ENCODE data around the gene SOX1. TPM values are rescaled to one million over a fixed set of nuclear protein-coding genes. Genes with fewer than 3 reads are reported as not detected.

Gene SOX1
- total RNA-seq, 5 donors from 2014 or later (not counting 1 experiment from before 2014, with no cell fraction given), result not detected

DNA sequence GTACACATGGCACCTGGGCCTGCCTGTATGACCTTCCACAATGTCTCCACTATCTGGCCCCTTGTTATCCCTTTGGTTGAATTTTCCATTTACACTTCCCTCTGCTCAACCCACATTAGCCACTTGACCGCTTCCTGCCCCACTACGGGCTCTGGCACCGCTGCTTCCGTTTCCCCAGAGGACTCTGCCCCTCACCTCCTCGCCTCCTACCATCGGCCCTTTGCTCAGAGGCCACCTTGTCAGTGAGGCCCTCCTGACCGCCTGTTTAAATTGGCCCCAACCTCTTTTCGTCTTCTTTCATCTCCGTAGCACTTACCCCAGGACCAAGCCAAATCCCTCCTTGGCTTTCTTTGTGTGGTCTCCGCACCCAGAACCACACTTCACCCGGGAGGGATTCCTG, 47.4 kb downstream of the SOX1 start:
- Histone ChIP-seq H3K27ac (ENCODE audit: low read length) (no peak overlapping the region), H3K4me1 (ENCODE audit: control insufficient read depth in 1 of 2, extremely low read depth in 1 of 2, insufficient read depth in 2 of 2, low read length in 2 of 2) (no peaks in the 10 kb centered on the region), H3K36me3 (ENCODE audit: control insufficient read depth in 2 of 2, extremely low read depth in 1 of 2, insufficient read depth in 1 of 2, low read length in 1 of 2) (no peaks in the 10 kb centered on the region), H3K27me3 (replicated peaks in 1 of 2; ENCODE audit: control insufficient read depth in 2 of 2, extremely low read depth in 1 of 2, insufficient read depth in 2 of 2, low read length in 1 of 2) (peaks cover 6 to 36% of the 10 kb centered on the region in 2 experiments), H3K4me3 (ENCODE audit: control insufficient read depth in 1 of 2, extremely low read depth in 1 of 2, low read length in 1 of 2) (no peak overlapping the region), H3K9me3 (no peaks in the 10 kb centered on the region)
- Mint-ChIP-seq H3K9me3 (no peaks in the 10 kb centered on the region), H3K36me3 (no peaks in the 10 kb centered on the region), H3K27me3 (peaks cover 41 to 47% of the 10 kb centered on the region in 2 donors), H3K27ac (no peak overlapping the region), H3K4me1 (peaks cover 0 to 5% (median 0%) of the 10 kb centered on the region in 3 donors), H3K4me3 (no peak overlapping the region)
- DNase-seq (no peak), ATAC-seq (replicated peaks in 1 of 4) (no peak)
- ChIA-PET POLR2A (interaction anchor here in 1 of 2 donors (0.7 kb wide), 1 partner anchor 18 kb away, joined by 3 read pairs; no protein-coding TSS in a partner anchor), CTCF (no interaction called here)
- WGBS (ENCODE audit: insufficient coverage), result 64% methylated on average over 9 of the region's 11 CpGs

DNA sequence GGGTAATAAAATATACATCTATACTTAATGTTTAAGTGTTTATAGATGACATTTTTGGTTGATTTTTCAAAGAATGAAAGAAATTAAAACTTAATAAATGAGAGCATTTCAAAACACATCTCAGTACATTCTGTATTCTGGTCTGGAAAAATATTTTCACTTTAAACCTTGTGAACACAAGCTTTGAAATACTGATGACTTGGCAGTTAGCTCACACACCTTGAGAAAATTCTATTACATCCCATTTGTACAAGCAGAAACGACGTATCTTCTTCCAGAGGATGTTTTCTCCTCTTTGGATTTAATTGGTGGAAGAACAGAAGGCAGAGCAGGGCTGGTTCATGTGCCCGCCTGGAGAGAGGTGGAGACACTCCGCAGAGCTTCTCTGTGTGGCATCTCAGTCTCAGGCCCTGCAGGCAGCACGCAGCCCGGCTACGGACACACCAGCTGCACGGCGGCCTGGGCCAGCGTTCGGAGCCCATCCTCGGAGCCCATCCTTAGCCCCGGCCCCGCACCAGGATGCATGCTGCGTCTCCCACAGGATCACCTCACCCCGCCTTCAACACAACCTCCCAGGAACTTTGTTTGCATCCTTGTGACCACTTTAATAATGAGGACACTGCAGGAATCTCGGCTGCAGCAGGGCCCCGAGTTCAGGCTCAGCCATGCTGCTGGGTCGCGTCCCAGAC, 48.6 kb downstream of the SOX1 start:
- ATAC-seq (replicated peaks in 1 of 4) (no peak), DNase-seq (no peak)
- Mint-ChIP-seq H3K9me3 (no peaks in the 10 kb centered on the region), H3K27me3 (peaks cover 37 to 40% of the 10 kb centered on the region in 2 donors), H3K27ac (no peak overlapping the region), H3K4me1 (peaks cover 0 to 5% (median 0%) of the 10 kb centered on the region in 3 donors), H3K4me3 (no peak overlapping the region), H3K36me3 (no peaks in the 10 kb centered on the region)
- 81% methylated on average over 17 of the region's 20 CpGs for WGBS (ENCODE audit: insufficient coverage)
- Histone ChIP-seq H3K9me3 (no peaks in the 10 kb centered on the region), H3K36me3 (ENCODE audit: control insufficient read depth in 2 of 2, extremely low read depth in 1 of 2, insufficient read depth in 1 of 2, low read length in 1 of 2) (no peaks in the 10 kb centered on the region), H3K4me1 (ENCODE audit: control insufficient read depth in 1 of 2, extremely low read depth in 1 of 2, insufficient read depth in 2 of 2, low read length in 2 of 2) (no peaks in the 10 kb centered on the region), H3K4me3 (ENCODE audit: control insufficient read depth in 1 of 2, extremely low read depth in 1 of 2, low read length in 1 of 2) (no peak overlapping the region), H3K27me3 (replicated peaks in 1 of 2; ENCODE audit: control insufficient read depth in 2 of 2, extremely low read depth in 1 of 2, insufficient read depth in 2 of 2, low read length in 1 of 2) (peaks cover 3 to 40% of the 10 kb centered on the region in 2 experiments), H3K27ac (ENCODE audit: low read length) (no peak overlapping the region)
- POLR2A ChIA-PET, result no interaction called here
- CTCF ChIA-PET, result no interaction called here

DNA sequence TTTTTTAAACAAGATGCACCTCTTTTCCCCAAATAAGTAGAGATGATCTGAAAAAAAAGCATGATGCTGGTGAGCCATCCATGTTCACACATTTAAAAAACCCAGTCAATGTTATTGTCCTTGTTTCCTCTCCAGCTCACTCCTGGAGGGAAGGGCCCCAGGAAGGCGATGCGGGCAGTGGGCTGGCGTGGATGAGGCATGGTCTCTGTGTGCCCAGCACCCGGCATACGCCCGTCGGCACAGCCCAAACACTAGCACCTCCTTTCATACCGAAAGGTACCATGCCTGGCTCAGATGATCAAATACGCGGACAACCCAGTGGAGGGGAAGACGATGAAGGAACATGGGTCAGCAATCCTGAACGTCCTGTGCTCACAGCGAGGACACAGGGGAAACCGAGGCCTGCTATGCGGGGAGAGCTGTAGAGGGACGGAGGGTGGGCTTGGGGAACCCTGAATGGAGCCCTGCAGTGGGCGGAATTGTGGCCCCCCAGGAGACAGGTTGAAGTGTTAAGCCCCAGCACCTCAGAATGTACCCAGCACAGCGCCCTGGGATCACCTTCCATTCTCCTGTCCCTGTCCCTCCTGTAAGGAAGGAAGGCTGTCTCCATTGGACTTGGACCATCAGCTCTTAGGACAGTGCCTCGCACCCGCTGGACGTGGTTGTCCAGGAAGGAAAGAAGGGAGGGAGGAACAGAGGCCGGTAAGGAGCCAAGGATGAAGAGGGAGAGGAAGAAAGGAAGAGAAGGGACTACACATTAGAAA, 49.4 kb downstream of the SOX1 start:
- Mint-ChIP-seq H3K36me3 (no peaks in the 10 kb centered on the region), H3K4me1 (peaks cover 0 to 5% (median 0%) of the 10 kb centered on the region in 3 donors), H3K27me3 (peaks cover 33 to 34% of the 10 kb centered on the region in 2 donors), H3K27ac (no peak overlapping the region), H3K4me3 (no peak overlapping the region), H3K9me3 (no peaks in the 10 kb centered on the region)
- 81% methylated on average over 12 of the region's 22 CpGs for WGBS (ENCODE audit: insufficient coverage)
- Histone ChIP-seq H3K4me1 (ENCODE audit: control insufficient read depth in 1 of 2, extremely low read depth in 1 of 2, insufficient read depth in 2 of 2, low read length in 2 of 2) (no peaks in the 10 kb centered on the region), H3K27ac (ENCODE audit: low read length) (no peak overlapping the region), H3K4me3 (ENCODE audit: control insufficient read depth in 1 of 2, extremely low read depth in 1 of 2, low read length in 1 of 2) (no peak overlapping the region), H3K27me3 (replicated peaks in 1 of 2; ENCODE audit: control insufficient read depth in 2 of 2, extremely low read depth in 1 of 2, insufficient read depth in 2 of 2, low read length in 1 of 2) (peaks cover 3 to 40% of the 10 kb centered on the region in 2 experiments), H3K9me3 (no peaks in the 10 kb centered on the region), H3K36me3 (ENCODE audit: control insufficient read depth in 2 of 2, extremely low read depth in 1 of 2, insufficient read depth in 1 of 2, low read length in 1 of 2) (no peaks in the 10 kb centered on the region)
- CTCF ChIA-PET, result no interaction called here
- DNase-seq, result no peak
- POLR2A ChIA-PET, result no interaction called here
- no peak for ATAC-seq (replicated peaks in 1 of 4)

DNA sequence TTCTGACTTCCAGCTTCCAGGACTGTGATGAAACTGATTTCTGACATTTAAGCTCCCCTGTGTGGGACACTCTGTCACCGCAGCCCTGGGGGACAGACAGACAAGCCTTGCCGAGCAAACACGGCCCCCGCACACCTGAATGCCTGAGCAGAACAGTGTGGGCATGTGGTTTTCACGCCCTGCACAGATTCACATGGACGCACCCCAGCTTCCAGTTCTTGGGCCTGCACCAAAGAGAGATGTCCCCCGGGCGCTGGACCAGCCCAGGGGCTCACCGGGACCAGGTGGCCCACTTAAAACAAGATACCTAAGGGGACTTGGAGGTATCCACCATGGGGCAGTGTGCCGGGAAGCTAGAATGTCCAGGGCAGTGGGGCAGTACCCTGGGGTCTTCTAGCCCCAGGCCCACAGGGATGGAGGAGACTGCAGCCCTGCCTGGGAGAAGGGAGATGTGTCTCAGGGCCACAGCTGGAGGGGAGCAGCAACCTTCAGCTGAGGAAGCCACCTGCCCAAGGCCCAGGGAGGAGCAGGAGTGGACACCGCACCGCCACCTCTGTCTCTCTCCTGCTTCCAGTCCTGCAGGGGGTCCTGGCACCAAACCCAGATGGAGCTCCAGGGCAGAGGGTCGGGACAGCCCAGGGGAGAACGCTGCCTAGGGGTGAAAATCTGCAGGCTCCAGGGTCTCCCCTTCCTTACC, 50.5 kb downstream of the SOX1 start:
- Histone ChIP-seq H3K36me3 (ENCODE audit: control insufficient read depth in 2 of 2, extremely low read depth in 1 of 2, insufficient read depth in 1 of 2, low read length in 1 of 2) (no peaks in the 10 kb centered on the region), H3K4me1 (ENCODE audit: control insufficient read depth in 1 of 2, extremely low read depth in 1 of 2, insufficient read depth in 2 of 2, low read length in 2 of 2) (no peaks in the 10 kb centered on the region), H3K9me3 (no peaks in the 10 kb centered on the region), H3K27me3 (replicated peaks in 1 of 2; ENCODE audit: control insufficient read depth in 2 of 2, extremely low read depth in 1 of 2, insufficient read depth in 2 of 2, low read length in 1 of 2) (peaks cover 3 to 40% of the 10 kb centered on the region in 2 experiments), H3K4me3 (ENCODE audit: control insufficient read depth in 1 of 2, extremely low read depth in 1 of 2, low read length in 1 of 2) (no peak overlapping the region), H3K27ac (ENCODE audit: low read length) (no peak overlapping the region)
- Mint-ChIP-seq H3K9me3 (no peaks in the 10 kb centered on the region), H3K27me3 (peaks cover 24 to 25% of the 10 kb centered on the region in 2 donors), H3K4me1 (peaks cover 0 to 5% (median 0%) of the 10 kb centered on the region in 3 donors), H3K36me3 (no peaks in the 10 kb centered on the region), H3K4me3 (no peak overlapping the region), H3K27ac (no peak overlapping the region)
- WGBS (ENCODE audit: insufficient coverage), result 79% methylated on average over 12 of the region's 14 CpGs
- DNase-seq, result no peak
- no peak for ATAC-seq (replicated peaks in 1 of 4)
- ChIA-PET CTCF (no interaction called here), POLR2A (no interaction called here)

DNA sequence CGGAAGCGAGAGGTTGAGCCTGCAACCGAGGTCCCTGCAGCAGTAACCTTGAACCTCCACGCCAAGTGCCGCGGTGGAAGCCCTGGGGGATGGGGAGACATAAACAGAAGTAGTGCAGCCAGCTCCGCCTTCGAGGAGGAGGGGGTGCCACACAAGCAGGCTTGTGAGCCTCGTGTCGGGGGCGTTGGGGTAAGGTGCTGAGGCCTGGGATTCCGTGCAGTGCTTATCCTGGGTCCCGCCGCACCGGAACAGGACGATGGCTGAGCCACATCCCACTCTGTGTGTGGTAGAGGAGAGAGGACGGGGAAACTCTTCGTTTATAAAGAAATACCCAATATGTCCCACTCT, 51.0 kb downstream of the SOX1 start:
- peaks cover 22 to 24% of the 10 kb centered on the region in 2 donors for H3K27me3 Mint-ChIP-seq
- H3K27ac ChIP-seq (ENCODE audit: low read length), result no peak overlapping the region
- peaks cover 3 to 34% of the 10 kb centered on the region in 2 experiments for H3K27me3 ChIP-seq (replicated peaks in 1 of 2; ENCODE audit: control insufficient read depth in 2 of 2, extremely low read depth in 1 of 2, insufficient read depth in 2 of 2, low read length in 1 of 2)
- no peak for DNase-seq
- no peaks in the 10 kb centered on the region for H3K4me1 ChIP-seq (ENCODE audit: control insufficient read depth in 1 of 2, extremely low read depth in 1 of 2, insufficient read depth in 2 of 2, low read length in 2 of 2)
- no peak for ATAC-seq (replicated peaks in 1 of 4)
- no peak overlapping the region for H3K4me3 Mint-ChIP-seq
- no peaks in the 10 kb centered on the region for H3K36me3 ChIP-seq (ENCODE audit: control insufficient read depth in 2 of 2, extremely low read depth in 1 of 2, insufficient read depth in 1 of 2, low read length in 1 of 2)
- H3K9me3 ChIP-seq, result no peaks in the 10 kb centered on the region
- no peak overlapping the region for H3K4me3 ChIP-seq (ENCODE audit: control insufficient read depth in 1 of 2, extremely low read depth in 1 of 2, low read length in 1 of 2)
- CTCF ChIA-PET, result no interaction called here
- no peaks in the 10 kb centered on the region for H3K36me3 Mint-ChIP-seq
- WGBS (ENCODE audit: insufficient coverage), result 30% methylated on average over 2 of the region's 18 CpGs
- no peak overlapping the region for H3K27ac Mint-ChIP-seq
- H3K4me1 Mint-ChIP-seq, result peaks cover 0 to 5% (median 0%) of the 10 kb centered on the region in 3 donors
- H3K9me3 Mint-ChIP-seq, result no peaks in the 10 kb centered on the region
- POLR2A ChIA-PET, result no interaction called here

DNA sequence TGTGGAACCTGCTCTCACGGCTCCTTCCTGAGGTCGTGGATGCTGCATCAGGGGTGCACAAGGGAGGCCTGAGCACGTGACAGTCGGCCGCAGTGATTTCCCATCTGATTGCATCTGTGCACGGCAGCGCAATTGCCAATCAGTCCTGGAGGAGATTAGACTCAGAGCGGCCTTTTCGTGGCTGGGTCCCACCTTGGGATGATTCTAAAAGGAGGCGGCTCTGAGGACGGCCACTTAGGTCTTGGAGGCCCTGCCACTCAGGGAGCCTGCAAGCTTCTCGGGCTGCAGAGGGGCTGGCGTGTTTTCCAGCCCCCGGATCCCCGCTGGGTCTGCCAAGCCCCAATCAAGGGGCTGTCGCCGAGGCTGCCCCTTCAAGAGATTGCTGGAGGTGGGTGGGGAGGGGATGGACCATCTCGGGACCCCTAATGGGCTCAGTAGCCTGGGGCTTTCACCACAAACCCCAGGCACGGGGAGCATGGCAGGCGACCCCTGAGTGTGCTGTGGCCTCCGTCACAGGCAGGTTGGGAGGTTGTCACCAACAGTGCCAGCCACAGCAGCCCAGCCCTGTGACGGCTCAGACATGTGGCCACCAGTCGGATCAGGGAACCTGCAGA, 51.6 kb downstream of the SOX1 start:
- Mint-ChIP-seq H3K9me3 (no peaks in the 10 kb centered on the region), H3K36me3 (no peaks in the 10 kb centered on the region), H3K4me1 (peaks cover 0 to 1% (median 0%) of the 10 kb centered on the region in 3 donors), H3K27ac (no peak overlapping the region), H3K4me3 (no peak overlapping the region), H3K27me3 (peaks cover 16 to 17% of the 10 kb centered on the region in 2 donors)
- CTCF ChIA-PET, result no interaction called here
- Histone ChIP-seq H3K36me3 (ENCODE audit: control insufficient read depth in 2 of 2, extremely low read depth in 1 of 2, insufficient read depth in 1 of 2, low read length in 1 of 2) (no peaks in the 10 kb centered on the region), H3K27ac (ENCODE audit: low read length) (no peak overlapping the region), H3K27me3 (replicated peaks in 1 of 2; ENCODE audit: control insufficient read depth in 2 of 2, extremely low read depth in 1 of 2, insufficient read depth in 2 of 2, low read length in 1 of 2) (peaks cover under 1 to 33% of the 10 kb centered on the region in 2 experiments), H3K9me3 (no peaks in the 10 kb centered on the region), H3K4me3 (ENCODE audit: control insufficient read depth in 1 of 2, extremely low read depth in 1 of 2, low read length in 1 of 2) (no peak overlapping the region), H3K4me1 (ENCODE audit: control insufficient read depth in 1 of 2, extremely low read depth in 1 of 2, insufficient read depth in 2 of 2, low read length in 2 of 2) (no peaks in the 10 kb centered on the region)
- no peak for DNase-seq
- 74% methylated on average over 17 of the region's 23 CpGs for WGBS (ENCODE audit: insufficient coverage)
- ATAC-seq (replicated peaks in 1 of 4), result no peak
- POLR2A ChIA-PET, result no interaction called here

Data from T-cell (primary cell).